Peyer's patch (tissue), 4 donors: Measurements from ENCODE around the gene FBN3.

Experiments
- CTCF ChIP-seq, 6 experiments: fragments of 450-650 bp in 4 of 6; fragments of 200-600 bp in 2 of 6; sonication (generic) in 1 of 6; IDR thresholded peaks; one replicate each; pipeline ENCODE4 v1.5.1; 2017 to 2019; ENCODE audit warnings: antibody characterized with exemption in 6 of 6, mild to moderate bottlenecking in 3 of 6, moderate library complexity in 1 of 6
- POLR2A ChIP-seq, 2 donors: fragments of 450-650 bp; IDR thresholded peaks; one replicate each; pipeline ENCODE4 v1.5.1; 2017; ENCODE audit warnings: antibody characterized with exemption in 2 of 2, mild to moderate bottlenecking in 2 of 2, moderate library complexity in 2 of 2

- TF ChIP-seq CTCF (IDR thresholded peaks at IDR 0.05) = no peak
- TF ChIP-seq POLR2A (IDR thresholded peaks at IDR 0.05) = no peak
Measured at GRCh38 chr19:8113017-8113416, 36.4 kb downstream of the FBN3 start.
